NCI-H2196 (cell line): ENCODE measurements around the gene TCEANC2.
A peak's percentile ranks its signal among the peaks of the same experiment; 100 is the strongest.
"Not testable (repeated sequence)": the region's sequence is repeated elsewhere in the genome, so short reads cannot be mapped to it uniquely, and the experiment has no call there.

Source experiments
- DNase-seq: peaks from one replicate; lab custom pipeline; 2025; ENCODE audit not compliant: unreplicated experiment; lab: John Stamatoyannopoulos, UW

TCEANC2 gene

DNA sequence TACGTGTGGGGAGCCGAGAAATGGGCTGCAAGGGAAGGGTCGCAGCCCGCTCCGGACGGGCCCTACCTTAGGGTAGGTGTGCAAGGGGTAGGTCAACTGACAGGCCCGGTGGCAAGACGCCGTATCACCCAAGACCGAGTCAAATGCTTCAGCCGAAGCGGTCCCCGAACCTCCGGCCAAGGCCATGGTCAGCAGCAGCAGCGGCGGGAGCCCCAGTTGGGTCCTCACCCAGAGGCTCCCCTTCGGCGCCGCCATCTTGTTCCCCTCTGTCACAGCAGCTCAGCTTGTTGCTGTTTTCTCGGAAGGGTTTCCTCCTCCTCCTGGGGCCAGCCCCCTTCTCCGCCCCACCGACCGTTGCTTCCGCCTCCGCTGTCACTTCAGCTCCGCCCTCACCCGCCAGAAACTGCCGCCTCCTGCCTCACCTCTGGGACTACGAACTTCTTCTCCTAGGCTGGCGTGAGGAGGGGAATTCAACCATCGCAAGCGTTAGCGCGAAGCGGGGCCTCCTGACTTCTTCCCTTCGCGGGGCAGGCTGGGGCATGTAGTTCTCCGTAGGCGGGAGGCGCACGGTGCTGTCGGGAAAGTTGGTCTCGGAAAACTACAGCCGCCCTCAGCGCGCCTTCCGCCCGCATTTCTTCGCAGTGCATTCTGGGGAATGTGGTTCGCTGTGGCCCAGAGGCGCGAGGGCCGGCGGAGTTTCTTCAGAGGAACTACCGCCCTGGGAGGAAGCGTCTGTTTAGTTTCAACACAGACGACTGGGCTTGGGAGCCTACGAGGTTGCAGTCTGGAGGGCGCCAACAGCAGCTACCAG lies at the start of gene TCEANC2, which contains the start of gene TMEM59:
TCEANC2 (plus strand) TSS at position 675 of the 811 bp plus-strand sequence. CDS start 815 bp downstream, outside the sequence.
TMEM59 (minus strand) TSS at position 271 of the 811 bp plus-strand sequence; CDS start at position 255, 16 bp downstream.
- DNase-seq, result peak; percentile 98

DNA sequence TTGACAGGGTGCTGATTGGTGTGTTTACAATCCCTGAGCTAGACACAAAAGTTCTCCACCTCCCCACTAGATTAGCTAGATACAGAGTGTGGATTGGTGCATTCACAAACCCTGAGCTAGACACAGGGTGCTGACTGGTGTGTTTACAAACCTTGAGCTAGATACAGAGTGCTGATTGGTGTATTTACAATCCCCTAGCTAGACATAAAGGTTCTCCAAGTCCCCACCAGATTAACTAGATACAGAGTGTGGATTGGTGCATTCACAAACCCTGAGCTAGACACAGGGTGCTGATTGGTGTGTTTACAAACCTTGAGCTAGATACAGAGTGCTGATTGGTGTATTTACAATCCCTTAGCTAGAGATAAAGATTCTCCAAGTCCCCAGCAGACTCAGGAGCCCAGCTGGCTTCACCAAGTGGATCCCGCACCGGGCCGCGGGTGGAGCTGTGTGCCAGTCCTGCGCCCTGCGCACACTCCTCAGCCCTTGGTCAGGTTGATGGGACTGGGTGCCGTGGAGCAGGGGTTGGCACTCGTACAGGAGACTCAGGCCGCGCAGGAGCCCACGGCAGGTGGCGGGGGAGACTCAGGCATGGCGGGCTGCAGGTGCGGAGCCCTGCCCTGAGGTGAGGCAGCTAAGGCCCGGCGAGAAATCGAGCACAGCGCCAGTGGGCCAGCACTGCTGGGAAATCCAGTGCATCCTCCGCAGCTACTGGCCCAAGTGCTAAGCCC lies 49.5 kb upstream of the TCEANC2 start:
- DNase-seq, result not testable (repeated sequence)

DNA sequence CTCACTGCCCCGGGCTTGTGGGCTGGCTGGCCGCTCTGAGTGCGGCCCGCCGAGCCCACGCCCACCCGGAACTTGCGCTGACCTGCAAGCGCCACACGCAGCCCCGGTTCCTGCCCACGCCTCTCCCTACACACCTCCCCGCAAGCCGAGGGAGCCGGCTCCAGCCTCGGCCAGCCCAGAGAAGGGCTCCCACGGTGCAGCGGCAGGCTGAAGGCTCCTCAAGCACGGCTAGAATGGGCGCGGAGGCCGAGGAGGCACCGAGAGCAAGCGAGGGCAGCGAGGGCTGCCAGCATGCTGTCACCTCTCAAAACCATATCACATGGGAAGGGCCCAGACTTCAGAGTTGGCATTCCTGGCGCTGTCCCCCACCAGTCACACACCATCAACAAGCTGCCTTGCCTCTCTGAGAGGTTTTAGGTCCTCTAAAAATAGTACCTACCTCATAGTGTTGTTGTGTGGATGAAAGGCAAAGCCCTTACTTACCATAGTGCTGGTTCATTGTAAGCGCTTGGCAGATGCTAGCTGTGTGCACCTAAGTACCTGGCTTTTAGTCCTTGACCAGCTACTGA lies 48.8 kb upstream of the TCEANC2 start:
- no peak for DNase-seq

DNA sequence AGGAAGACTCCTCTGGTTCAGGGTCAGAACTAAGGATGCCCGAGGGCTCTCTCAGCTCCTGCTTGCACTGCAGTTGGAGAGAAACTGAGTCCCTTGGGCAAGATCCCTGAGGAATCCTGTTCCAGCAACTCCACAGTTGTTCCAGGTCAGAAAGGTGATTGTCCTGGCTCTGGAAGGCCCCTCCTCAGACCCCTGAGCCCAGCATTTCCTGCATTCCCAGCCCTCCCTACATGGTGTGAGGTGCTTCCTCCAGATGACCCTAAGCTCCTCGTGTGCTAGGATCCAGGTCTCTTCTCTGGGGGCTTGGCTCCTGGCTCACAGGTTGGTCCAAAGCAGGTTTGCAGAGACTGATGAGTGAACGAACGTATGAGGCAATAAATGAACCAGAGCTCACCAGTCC lies 46.9 kb upstream of the TCEANC2 start:
- DNase-seq, result no peak

DNA sequence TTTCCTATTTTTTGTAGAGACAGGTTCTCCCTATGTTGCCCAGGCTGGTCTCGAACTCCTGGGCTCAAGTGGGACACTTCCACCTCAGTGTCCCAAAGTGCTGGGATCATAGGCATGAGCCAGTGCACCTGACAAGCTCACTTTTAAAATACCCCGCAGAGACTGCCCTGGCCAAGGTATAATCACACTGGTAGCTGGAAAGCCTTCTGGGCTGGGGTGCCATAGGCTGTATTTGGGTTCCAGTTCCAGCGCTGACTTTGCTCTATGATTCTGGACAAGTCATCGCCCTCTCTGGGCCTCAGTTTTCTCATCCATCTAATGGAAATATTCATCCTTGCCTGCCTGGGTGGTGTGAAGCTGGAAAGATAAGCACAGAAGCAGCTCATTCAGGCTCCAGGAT lies 45.8 kb upstream of the TCEANC2 start:
- no peak for DNase-seq

DNA sequence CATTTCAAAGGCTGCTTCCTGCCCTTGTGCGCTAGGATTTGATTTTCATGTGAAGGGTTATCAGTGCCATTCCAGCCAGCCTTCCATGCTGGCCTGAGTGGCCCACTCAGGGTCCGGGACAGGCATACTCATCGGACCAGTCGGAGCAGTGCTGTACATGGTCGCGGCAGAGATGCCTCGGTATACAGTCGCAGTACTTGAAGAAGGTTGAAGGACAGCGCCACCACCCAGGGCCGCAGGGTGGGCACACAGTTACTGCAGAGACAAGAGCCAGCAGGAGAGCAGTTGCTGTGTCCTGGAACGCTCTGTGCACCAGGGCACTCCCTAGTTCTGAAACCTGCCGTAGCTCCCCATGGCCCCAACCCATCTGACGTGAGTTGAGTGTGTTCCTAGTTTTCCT lies 44.5 kb upstream of the TCEANC2 start:
- DNase-seq, result no peak

DNA sequence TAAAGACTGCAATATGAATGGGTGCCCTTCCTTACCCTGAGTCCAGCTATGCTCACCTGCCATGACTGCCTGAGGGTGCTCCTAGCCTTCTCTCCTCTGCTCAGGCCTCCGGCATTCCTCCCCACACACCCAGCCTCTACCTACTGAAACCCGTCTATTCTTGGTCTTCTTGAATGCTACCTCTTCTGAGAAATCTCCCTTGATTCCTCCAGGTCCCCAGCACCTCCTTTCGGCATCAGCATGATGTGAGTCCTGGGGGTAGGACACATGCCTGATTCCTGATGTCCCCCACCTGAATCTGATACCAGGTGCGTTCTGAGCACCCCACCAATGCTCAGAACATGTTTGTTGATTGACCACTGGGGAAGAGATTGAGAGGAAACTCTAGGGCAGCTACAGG lies 44.0 kb upstream of the TCEANC2 start:
- DNase-seq, result no peak

DNA sequence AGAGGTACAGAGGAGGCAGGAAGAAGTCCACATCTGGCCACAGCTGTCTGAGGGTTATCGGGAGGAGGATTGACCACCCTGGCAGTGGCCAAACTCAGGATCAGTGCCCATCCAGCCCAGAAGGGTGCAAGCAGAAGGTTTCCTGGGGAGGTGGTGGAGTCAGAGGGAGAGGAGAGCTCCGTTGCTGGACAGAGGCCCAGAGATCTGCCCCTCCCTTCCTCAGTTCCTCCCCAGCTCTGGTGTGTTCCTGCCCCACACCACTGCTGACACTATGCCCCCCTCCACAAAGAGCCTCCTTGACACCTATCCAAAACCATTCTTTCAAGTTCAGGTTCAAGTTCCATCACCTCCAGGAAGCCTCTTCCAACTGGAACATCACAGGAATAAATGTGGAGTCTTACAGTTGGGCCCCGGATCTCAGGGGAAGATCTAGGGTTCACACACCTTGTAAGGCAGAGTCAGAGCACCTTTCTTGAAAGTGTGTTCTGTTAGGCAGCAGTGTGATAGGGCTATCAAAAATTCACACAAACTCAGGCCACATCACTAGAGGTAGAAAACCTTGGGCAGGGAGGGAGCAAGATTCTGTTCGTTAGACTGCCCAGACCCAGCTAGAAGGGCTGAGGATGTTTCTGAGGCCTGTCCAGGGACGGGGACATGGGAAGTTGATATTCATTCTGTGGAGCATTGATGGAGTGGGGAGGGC lies 42.8 kb upstream of the TCEANC2 start:
- no peak for DNase-seq

DNA sequence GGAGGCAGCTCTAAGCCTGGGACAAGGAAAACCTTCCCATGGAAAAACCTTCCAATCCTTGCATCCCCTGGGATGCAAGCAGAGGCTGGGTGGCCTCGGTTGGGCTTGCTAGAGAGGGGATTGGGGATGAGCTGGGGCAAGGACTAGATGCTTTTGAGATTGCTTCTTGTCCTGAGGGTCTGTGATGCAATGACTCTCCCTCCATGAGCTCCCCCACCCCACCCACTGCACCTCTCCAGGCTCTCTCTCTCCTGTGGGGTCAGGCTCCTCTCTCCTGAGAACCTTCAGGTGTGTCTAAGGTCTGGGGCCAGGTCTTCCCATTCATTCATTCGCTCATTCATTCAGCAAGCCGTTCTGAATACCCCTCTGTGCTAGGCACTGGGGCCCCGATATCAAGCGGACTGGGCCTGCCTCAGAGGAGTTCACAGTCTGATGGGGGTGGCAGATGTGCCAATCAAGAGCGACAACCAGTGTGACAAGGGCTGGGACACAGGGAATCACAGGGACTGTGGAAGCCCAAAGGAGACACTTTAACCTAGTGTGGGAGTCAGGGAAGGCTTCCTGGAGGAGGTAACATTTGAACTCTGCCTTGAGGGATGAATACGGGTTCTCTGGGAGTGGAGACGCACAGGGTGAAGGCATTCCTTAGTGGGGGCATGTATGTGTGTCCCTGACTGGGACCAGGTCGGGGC lies 41.9 kb upstream of the TCEANC2 start:
- DNase-seq, result no peak

DNA sequence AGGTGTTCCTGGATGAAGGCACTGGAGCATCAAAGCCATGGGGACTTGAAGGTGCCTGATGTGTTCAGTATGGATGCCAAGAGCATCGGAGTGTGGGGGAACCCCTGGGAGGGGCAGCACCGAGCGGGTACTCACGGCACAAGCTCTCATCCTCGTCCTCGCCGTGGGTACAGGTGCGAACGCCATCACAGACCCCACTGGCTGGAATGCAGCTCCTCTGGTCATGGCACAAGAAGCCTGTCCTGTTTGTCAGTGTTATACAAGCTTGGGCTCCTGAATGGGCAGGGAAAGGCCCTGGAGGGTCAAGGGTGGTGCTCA lies 41.4 kb upstream of the TCEANC2 start:
- no peak for DNase-seq

DNA sequence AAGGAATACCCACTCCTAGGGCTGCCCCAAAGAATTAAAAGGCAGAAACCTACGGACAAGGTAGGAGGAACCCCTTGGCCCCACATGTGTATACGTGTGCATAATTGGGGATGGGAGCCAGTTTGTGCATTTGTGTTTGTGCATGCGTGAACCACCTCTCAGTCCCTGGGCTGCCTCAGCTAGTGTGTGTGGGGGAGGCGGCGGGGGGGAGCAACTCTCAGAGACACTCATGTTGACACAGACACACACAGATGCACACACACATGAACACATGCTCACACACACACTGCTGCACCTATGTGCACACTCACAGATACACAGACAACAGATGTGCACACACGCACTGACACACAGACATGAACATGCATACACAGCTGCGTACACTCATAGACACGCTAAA lies 40.5 kb upstream of the TCEANC2 start:
- DNase-seq, result no peak

DNA sequence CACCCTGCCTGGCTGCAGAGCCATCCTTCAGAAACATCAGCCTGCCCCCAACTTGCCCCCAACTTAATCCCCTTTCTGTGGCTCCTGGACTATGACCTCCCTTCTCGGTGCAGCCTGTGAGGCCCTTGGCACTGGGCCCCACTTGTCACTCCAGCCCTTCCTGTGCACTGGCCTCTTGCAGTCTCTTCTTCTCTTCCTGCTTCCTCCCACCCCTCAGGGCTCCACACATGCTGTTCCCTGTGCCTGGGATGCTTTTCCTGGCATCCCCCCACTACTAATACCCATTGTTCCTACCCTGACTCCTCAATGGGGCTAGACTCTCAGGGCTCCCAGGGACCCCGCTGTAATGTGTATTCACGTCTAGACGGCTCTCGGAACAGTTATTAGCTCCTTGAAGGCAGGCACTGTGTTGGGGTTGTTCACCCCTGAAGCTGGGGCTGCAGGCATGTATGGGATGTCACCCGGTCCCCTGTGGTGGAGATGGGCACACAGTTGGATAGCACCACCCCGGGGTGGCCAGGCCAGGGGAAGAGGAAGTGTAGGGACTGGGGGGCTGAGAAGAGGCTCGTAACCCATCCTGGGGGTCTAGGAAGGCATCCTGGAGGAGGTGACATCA lies 39.9 kb upstream of the TCEANC2 start:
- no peak for DNase-seq

DNA sequence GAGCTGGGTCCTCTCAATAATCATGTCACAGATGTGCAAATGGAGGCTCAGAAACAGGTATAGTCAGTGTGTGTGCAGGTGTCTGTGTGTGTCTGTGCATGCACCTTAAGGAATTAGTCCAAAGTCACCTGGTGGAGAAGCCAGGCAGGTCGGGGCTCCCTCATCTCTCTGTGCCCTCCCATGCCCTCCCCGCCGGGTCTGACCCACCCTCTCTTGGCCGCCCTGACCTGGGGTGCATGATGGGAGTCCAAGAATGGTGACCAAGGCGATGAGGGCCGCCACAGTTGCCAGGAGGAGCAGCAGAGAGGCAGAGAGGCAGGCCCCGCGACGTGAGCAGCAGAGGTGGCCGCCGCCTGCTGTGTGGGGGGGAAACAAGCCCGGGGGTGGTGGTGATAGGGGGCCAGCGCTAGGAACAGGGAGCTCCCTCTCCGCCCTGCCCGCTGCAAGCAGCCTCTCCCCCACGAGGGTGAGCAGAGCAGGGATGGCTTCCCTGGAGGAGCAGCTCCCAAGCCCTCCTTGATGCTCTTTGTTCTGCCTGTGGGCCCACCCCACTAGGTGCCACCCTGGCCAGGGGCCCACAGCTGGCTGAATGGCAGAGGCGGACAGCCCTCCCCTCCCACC lies 39.3 kb upstream of the TCEANC2 start:
- no peak for DNase-seq

DNA sequence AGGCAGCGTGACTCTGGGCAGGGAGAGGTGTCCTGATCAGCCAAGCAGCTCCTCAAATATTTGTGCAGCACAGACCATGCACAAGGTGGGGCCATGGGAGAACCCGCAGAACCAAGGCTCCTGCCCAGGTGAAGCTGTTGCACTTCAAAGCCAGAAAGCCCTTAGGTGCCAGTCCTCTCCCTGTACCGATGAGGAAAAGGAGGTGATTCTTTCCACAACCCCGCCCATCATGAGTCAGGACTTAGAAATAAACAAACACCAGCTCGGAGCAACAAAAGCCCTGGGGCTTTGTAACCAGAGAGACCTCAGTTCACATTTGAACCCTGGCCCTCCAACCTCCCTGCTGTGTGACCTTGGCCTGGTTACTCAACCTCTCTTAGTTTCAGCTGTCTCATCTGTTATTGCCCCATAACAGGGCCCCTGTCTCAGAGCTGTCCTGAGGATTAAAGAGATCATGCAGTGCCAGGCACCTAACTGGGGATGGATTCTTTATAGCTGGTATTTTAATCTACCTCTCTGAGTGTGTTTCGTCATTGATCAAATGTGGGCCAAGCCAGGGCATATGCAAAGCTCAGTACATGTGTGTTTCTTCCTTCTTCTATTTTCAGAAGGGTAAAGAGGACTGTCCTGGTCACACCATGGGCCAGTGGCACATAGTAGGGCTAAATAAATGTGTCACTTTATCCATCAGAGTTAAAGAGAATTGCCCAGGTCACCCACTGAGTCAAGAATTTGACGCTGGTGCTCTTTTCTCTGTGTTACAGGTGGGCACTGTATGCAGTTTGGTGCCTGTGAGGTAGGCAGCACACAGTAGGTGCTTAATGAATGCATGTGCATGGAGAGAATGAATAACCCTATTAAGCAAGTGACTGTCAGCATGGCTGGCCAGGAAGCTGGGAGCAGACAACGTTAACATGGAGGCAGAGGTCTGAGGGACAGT lies 36.8 kb upstream of the TCEANC2 start:
- peak; percentile 71 for DNase-seq

DNA sequence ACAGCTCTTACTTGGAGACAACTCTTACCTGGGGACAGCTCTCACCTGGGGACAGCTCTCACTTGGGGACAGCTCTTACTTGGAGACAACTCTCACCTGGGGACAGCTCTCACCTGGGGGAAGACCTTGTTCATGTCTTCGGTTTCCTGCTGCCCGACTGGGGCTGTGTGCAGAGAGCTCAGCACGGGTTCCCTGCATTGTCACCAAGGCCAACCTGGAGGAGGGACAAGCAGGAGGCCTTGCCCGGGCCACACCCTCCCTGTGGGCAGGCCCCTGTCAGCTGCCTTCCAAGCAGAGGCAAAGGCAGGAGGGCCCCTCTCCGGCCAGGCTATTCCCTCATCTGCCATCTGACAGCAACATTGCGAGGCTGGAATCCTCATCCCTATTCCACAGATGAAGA lies 35.4 kb upstream of the TCEANC2 start, which contains the start of gene LDLRAD1:
LDLRAD1 (minus strand) TSS at position 208 of the 400 bp plus-strand sequence; CDS start at position 134, 74 bp downstream.
- no peak for DNase-seq

DNA sequence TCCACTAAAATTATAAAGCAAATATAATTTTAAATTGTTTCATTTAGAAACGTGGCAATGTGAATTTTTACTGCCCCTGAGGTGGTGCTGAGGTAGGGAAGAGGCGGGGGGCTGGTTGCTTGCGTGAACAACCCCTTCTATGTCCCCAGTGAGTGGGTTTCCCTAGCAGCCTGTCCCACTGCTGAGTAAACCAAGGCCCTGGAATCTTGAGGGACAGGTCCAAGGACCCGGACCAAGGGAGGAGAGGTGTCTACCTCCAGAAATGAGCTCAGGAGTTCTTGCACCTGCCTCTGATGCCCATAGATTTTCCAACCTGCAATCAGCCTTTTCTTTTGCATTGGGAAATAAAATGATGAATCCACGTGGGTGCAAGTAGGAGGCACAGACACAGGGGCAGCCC lies 34.8 kb upstream of the TCEANC2 start:
- DNase-seq, result no peak

DNA sequence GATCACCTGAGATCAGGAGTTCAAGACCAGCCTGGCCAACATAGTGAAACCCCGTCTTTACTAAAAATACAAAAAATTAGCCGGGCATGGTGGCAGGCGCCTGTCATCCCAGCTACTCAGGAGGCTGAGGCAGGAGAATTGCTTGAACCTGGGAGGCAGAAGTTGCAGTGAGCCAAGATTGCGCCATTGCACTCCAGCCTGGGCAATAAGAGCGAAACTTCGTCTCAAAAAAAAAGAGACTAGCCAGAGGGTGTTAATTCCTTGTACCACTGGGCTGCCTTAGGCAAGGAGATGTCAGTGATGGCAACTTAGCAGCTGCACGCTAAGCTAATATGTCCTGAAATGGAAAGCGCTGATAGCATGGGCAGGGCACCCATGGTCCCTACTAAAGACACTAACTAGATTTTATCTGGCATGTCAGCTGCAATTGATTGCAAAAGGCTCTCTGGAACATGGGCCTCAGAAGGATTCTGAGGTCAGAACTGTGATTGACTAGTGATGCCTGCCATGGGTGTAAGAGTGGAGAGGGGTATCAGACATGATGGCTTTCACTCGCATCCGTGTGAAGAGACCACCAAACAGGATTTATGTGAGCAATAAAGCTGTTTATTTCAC lies 33.7 kb upstream of the TCEANC2 start:
- DNase-seq, result not testable (repeated sequence)

DNA sequence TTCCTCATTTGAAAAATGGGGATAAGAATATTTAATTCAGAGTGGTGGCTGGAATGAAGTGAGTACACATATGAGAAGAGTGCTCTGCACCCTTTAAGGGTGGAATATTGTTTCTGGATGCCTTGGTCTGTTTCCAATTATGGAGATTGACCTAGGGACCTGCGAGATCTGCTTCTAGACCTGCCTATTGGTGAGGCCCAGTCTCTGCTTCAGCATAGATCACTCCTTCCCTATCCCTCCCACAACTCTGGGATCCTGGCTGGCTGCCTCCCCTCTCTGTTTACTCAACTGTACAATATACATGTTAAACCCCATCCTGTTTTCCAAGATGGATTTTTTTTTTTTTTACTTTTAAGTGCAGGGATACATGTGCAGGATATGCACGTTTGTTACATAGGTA lies 29.1 kb upstream of the TCEANC2 start:
- DNase-seq, result no peak
